K562 (cell line): ENCODE results near the gene PDE8A. TPM values are rescaled to one million over a fixed set of nuclear protein-coding genes. Genes with fewer than 3 reads are reported as not detected.

Experiments used
- ADNP ChIP-seq: fragments of 200-800 bp; sonication (Bioruptor generic); IDR thresholded peaks from 2 replicates; pipeline ENCODE4 v1.6.1; 2016; ENCODE audit warnings: missing genetic modification characterization, missing compliant biosample characterization
- ARID1B ChIP-seq: fragments of 450-650 bp; IDR thresholded peaks from 2 replicates; pipeline ENCODE4 v1.6.1; 2016; ENCODE audit warnings: antibody characterized with exemption, mild to moderate bottlenecking, inconsistent platforms
- BRD9 ChIP-seq: fragments of 450-650 bp; IDR thresholded peaks from 2 replicates; pipeline ENCODE4 v1.6.1; 2018; ENCODE audit warnings: low read depth; ENCODE audit not compliant: partially characterized antibody
- C11orf30 ChIP-seq: fragments of 450-650 bp; IDR thresholded peaks from 2 replicates; pipeline ENCODE4 v1.6.1; 2016; ENCODE audit warnings: low read depth, mild to moderate bottlenecking
- ESRRB ChIP-seq: fragments of 250-450 bp; sonication (Bioruptor Pico); IDR thresholded peaks from 2 replicates; pipeline ENCODE4 v1.5.0; 2020; ENCODE audit warnings: mild to moderate bottlenecking, moderate library complexity, borderline replicate concordance
- GATAD2A ChIP-seq: fragments of 450-650 bp; IDR thresholded peaks from 2 replicates; pipeline ENCODE4 v1.6.1; 2017
- SRSF7 ChIP-seq: fragments of 200-400 bp; formaldehyde crosslinking; optimal IDR thresholded peaks from 2 replicates; pipeline ENCODE3; 2017; ENCODE audit warnings: mild to moderate bottlenecking, low read depth, low read length
- TAL1 ChIP-seq: fragments of 450-650 bp; IDR thresholded peaks from 2 replicates; pipeline ENCODE4 v1.6.1; 2016; ENCODE audit warnings: mild to moderate bottlenecking
- TCF3 ChIP-seq: sonication (generic); formaldehyde crosslinking; IDR thresholded peaks from 2 replicates; pipeline ENCODE4 v1.4.0; 2020; ENCODE audit warnings: mild to moderate bottlenecking, missing genetic modification reagents
- ZNF311 ChIP-seq: fragments of 250-450 bp; sonication (Bioruptor Pico); IDR thresholded peaks from 2 replicates; pipeline ENCODE4 v1.4.0; 2020; ENCODE audit warnings: mild to moderate bottlenecking, moderate library complexity
- polyA plus RNA-seq, 8 experiments: library from polyadenylated mRNA; depleted of rRNA in 4 of 8; stranded (reverse) in 5 of 8; unstranded in 3 of 8; fragments of >200 nt; fragmentation: Nextera tagmentation in 2 of 8; fragmentation: Illumina TruSeq in 1 of 8; extraction: Ambion mirVana in 2 of 8; extraction: Trizol in 1 of 8; gene quantifications; 2 replicates each; pipeline versions ENCODE4 v1.2.1 to v1.2.3, GENCODE V29; 2011 to 2014; ENCODE audit warnings: inconsistent platforms in 1 of 8, missing spikeins in 1 of 8
- total RNA-seq, 7 experiments: library from RNA; depleted of rRNA in 6 of 7; stranded (reverse); fragments of >200 nt in 6 of 7; fragmentation: Illumina TruSeq in 2 of 7; extraction: Trizol in 2 of 7; gene quantifications; 2 replicates each; pipeline versions ENCODE4 v1.2.1 to v1.2.3, GENCODE V29; 2011 to 2021; ENCODE audit warnings: low replicate concordance in 1 of 7
- TF ChIP-seq, protein P1 (sequence below), 3 experiments: IDR thresholded peaks in 2 of 3; conservative IDR thresholded peaks in 1 of 3; 2 replicates each; pipeline ENCODE4 v1.5.1; 2011 to 2012; ENCODE audit warnings: low read length in 3 of 3, mild to moderate bottlenecking in 3 of 3, control low read depth in 2 of 3, improper control_type of control experiment in 1 of 3, inconsistent platforms in 1 of 3, low read depth in 1 of 3, mixed read lengths in 1 of 3, moderate library complexity in 1 of 3; ENCODE audit not compliant: insufficient read depth in 2 of 3
- TF ChIP-seq, protein P2 (sequence below): sonication (generic); formaldehyde crosslinking; IDR thresholded peaks from 2 replicates; pipeline ENCODE4 v1.8.1; 2023; ENCODE audit warnings: mild to moderate bottlenecking, missing genetic modification reagents
- TF ChIP-seq, protein P3 (sequence below), 2 experiments: fragments of 450-650 bp; IDR thresholded peaks; 2 replicates each; pipeline ENCODE4 v1.6.1; 2016
- TF ChIP-seq, protein P4 (sequence below): fragments of 450-650 bp; IDR thresholded peaks from 2 replicates; pipeline ENCODE4 v1.6.1; 2017; ENCODE audit warnings: antibody characterized with exemption, mild to moderate bottlenecking

PDE8A gene
- total and polyA plus RNA-seq, 9 of the 15 experiments (the other 6 are each of a cell fraction or from before 2014, with no cell fraction given) = 5.9 to 40.3 (median 19.8) TPM

DNA sequence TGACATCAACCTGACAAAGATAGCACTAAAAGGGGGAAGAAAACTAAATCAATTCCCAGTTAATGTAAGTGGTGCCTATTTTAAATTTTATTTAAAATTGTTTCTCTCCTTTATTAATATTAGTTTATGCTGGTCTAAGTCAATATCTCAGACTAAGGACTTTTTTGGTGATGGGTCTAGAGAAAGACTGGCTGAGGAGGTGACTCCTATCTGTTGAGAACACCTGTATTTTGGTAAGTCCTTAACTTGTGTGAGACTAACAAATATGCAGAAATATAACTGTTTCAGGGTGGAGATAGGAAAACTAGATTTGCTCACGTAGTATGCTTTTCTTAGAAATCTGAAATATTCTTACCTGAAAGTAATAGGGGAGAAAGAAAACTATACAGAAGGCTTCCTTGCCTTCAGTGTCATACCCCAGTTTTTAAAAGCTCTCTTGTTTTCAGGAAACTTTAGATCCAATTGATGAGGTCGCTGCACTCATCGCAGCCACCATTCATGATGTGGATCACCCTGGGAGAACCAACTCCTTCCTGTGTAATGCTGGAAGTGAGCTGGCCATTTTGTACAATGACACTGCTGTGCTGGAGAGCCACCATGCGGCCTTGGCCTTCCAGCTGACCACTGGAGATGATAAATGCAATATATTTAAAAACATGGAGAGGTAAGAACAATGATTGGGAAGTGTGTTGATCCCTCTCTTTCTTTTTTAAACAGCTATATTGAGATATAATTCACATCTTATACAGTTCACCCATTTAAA lies 138.9 kb downstream of the PDE8A start (continued):
- no peak for TF ChIP-seq ESRRB (CRISPR knock-in tag)
- TF ChIP-seq, protein P1, sequence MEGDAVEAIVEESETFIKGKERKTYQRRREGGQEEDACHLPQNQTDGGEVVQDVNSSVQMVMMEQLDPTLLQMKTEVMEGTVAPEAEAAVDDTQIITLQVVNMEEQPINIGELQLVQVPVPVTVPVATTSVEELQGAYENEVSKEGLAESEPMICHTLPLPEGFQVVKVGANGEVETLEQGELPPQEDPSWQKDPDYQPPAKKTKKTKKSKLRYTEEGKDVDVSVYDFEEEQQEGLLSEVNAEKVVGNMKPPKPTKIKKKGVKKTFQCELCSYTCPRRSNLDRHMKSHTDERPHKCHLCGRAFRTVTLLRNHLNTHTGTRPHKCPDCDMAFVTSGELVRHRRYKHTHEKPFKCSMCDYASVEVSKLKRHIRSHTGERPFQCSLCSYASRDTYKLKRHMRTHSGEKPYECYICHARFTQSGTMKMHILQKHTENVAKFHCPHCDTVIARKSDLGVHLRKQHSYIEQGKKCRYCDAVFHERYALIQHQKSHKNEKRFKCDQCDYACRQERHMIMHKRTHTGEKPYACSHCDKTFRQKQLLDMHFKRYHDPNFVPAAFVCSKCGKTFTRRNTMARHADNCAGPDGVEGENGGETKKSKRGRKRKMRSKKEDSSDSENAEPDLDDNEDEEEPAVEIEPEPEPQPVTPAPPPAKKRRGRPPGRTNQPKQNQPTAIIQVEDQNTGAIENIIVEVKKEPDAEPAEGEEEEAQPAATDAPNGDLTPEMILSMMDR (IDR thresholded peaks at IDR 0.05 in 2 of 3, conservative IDR thresholded peaks at IDR 0.05 in 1 of 3; ENCODE audit: insufficient read depth in 2 of 3, low read depth in 1 of 3, low read length in 3 of 3) = peak in 1 of 3 experiments; percentile 21; a peak in 1 of 6 replicates
- TF ChIP-seq ARID1B = peak; percentile 31; the same call in 1 of the 2 replicates
- TF ChIP-seq GATAD2A = no peak
- no peak for TF ChIP-seq BRD9
- no peak for TF ChIP-seq ADNP (tag)
- no peak for TF ChIP-seq SRSF7
- TF ChIP-seq TAL1 = peak; percentile 41; the same call in 1 of the 2 replicates
- TF ChIP-seq, protein P2, sequence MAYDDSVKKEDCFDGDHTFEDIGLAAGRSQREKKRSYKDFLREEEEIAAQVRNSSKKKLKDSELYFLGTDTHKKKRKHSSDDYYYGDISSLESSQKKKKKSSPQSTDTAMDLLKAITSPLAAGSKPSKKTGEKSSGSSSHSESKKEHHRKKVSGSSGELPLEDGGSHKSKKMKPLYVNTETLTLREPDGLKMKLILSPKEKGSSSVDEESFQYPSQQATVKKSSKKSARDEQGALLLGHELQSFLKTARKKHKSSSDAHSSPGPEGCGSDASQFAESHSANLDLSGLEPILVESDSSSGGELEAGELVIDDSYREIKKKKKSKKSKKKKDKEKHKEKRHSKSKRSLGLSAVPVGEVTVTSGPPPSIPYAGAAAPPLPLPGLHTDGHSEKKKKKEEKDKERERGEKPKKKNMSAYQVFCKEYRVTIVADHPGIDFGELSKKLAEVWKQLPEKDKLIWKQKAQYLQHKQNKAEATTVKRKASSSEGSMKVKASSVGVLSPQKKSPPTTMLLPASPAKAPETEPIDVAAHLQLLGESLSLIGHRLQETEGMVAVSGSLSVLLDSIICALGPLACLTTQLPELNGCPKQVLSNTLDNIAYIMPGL = no peak
- TF ChIP-seq ZNF311 (CRISPR knock-in tag) = no peak
- TF ChIP-seq, protein P3, sequence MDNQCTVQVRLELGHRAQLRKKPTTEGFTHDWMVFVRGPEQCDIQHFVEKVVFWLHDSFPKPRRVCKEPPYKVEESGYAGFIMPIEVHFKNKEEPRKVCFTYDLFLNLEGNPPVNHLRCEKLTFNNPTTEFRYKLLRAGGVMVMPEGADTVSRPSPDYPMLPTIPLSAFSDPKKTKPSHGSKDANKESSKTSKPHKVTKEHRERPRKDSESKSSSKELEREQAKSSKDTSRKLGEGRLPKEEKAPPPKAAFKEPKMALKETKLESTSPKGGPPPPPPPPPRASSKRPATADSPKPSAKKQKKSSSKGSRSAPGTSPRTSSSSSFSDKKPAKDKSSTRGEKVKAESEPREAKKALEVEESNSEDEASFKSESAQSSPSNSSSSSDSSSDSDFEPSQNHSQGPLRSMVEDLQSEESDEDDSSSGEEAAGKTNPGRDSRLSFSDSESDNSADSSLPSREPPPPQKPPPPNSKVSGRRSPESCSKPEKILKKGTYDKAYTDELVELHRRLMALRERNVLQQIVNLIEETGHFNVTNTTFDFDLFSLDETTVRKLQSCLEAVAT (IDR thresholded peaks at IDR 0.05) = no peak
- TF ChIP-seq, protein P4, sequence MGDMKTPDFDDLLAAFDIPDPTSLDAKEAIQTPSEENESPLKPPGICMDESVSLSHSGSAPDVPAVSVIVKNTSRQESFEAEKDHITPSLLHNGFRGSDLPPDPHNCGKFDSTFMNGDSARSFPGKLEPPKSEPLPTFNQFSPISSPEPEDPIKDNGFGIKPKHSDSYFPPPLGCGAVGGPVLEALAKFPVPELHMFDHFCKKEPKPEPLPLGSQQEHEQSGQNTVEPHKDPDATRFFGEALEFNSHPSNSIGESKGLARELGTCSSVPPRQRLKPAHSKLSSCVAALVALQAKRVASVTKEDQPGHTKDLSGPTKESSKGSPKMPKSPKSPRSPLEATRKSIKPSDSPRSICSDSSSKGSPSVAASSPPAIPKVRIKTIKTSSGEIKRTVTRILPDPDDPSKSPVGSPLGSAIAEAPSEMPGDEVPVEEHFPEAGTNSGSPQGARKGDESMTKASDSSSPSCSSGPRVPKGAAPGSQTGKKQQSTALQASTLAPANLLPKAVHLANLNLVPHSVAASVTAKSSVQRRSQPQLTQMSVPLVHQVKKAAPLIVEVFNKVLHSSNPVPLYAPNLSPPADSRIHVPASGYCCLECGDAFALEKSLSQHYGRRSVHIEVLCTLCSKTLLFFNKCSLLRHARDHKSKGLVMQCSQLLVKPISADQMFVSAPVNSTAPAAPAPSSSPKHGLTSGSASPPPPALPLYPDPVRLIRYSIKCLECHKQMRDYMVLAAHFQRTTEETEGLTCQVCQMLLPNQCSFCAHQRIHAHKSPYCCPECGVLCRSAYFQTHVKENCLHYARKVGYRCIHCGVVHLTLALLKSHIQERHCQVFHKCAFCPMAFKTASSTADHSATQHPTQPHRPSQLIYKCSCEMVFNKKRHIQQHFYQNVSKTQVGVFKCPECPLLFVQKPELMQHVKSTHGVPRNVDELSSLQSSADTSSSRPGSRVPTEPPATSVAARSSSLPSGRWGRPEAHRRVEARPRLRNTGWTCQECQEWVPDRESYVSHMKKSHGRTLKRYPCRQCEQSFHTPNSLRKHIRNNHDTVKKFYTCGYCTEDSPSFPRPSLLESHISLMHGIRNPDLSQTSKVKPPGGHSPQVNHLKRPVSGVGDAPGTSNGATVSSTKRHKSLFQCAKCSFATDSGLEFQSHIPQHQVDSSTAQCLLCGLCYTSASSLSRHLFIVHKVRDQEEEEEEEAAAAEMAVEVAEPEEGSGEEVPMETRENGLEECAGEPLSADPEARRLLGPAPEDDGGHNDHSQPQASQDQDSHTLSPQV = 0 out of 2 replicates have a peak, but pooled peaks have one; percentile 40
- TF ChIP-seq TCF3 (CRISPR knock-in tag) = peak; percentile 39; the same call in 1 of the 2 replicates
- no peak for TF ChIP-seq C11orf30
